Loucy (cell line): Measurements from ENCODE around the gene C1orf105.

Experiments
- CTCF ChIP-seq: fragments of 200-600 bp; sonication (generic); conservative IDR thresholded peaks from 2 replicates; pipeline ENCODE4 v1.5.1; 2014; ENCODE audit warnings: mild to moderate bottlenecking, antibody characterized with exemption, low read length
- EZH2phosphoT487 ChIP-seq: fragments of 200-600 bp; IDR thresholded peaks from 2 replicates; pipeline ENCODE4 v1.6.1; 2018; ENCODE audit warnings: antibody characterized with exemption, mild to moderate bottlenecking, moderate library complexity, borderline replicate concordance

DNA sequence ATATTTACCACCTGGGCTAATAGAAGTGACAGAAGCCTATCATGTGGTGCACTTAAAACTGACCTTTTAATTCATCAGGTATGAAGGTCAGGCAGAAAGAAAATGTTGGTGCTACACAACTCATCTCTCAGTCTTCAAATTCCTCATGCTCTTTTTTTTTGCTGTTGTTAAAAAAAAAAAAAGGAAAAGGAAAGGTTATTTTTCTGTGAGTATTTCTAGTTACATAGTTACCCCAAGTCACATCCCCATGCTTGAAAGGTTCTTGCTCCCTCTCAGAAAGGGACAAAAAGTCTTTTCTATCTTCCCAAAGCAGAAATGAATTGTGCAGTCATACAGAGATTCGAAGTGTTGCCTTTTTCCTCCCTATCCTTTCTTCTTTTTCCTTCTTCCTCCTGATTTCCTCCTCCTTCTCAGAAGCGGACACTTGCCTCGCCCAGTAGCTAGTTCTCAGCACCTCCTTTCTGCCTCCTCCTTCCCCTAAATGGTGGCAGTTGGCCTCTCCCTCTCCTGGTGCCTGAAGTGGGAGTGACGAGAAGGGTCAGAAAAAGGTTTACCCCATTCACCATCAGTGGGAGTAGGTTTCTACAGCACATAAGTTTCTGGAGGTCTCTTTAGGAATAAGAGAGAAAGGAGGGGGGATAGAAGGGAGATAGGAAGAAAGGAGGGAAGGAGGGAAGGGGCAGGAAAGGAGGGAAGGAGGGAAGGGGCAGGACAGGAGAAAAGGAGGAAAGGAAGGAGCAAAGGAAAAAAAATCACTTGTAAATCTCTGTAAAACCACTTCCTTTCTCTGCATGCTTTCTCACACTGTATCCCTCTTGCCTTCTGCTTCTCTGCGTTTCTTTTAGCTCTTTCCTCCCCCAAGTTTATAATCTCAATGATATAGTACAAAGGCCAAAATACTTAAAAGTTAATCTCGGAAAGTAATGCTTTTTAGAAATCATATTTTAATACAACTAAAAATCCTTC is 20.4 kb upstream of the C1orf105 start:
- TF ChIP-seq CTCF (no peak), EZH2phosphoT487 (no peak)
